Mesenteric fat pad (tissue), 1 donor: ENCODE results near the gene METAP1. TPM values are rescaled to one million over a fixed set of nuclear protein-coding genes. Genes with fewer than 3 reads are reported as not detected.
"Not testable (repeated sequence)": the region's sequence is repeated elsewhere in the genome, so short reads cannot be mapped to it uniquely, and the experiment has no call there.

Source experiments
- DNase-seq: peaks from one replicate; pipeline ENCODE4 v3.0.0-alpha.2; 2020; ENCODE audit warnings: low spot score
- microRNA-seq: library from miRNA; unstranded; fragments of <30 nt; microRNA quantifications from one replicate; pipeline ENCODE4 v1.2.0, GENCODE V29; 2020; ENCODE audit warnings: borderline number of aligned reads
- total RNA-seq: library from RNA; stranded (reverse); fragmentation: NEBNext Ultra II Directional; extraction: Animal tissue kit (Norgen Biotek cat#: 25700); gene quantifications from one replicate; pipeline ENCODE4 v1.2.1, GENCODE V29; 2021
- donor health status: DM: yes; HTN: yes; CAD: no.

The METAP1 gene
- total RNA-seq, 1 donor from 2014 or later = 21.3 TPM

DNA sequence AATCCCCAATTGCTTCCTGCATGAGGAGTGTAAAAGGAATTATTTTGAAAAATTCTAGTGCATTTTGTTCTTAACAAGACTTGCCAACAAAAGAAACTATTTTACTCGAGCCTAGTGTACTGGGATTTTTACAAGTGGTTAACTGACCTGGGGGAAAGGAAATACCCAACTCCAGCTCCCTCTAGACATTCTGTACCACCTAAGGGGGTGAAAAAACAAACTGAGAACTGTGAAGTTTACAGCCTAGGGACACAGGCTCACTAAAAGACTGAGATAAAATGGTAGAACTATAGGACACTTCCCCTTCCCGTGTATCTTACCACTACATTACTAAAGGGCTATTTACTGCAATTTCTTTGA lies 95.7 kb downstream of the METAP1 start:
- DNase-seq = no peak

DNA sequence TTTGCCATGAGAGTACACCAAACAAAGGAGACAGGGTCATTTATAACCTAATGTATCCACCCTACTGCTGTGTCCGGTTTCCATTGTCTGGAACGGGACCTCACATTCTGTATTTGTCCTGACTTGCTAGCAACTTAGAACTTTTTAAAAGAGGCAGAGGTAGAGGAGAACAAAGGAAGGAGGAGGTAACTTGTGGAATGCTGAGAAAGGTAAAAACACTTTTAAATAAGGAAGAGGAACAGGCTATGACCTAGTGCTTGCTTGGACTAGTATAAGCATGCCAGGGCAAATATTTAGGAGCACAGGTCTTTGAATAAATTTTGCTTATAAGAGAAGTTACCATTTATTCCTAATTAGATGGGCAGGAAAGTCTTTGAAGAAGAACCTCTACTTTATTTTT lies 96.3 kb downstream of the METAP1 start:
- DNase-seq = not testable (repeated sequence)

GRCh38 chr4:99099311-99099710 lies 103.8 kb downstream of the METAP1 start:
- DNase-seq = no peak

DNA sequence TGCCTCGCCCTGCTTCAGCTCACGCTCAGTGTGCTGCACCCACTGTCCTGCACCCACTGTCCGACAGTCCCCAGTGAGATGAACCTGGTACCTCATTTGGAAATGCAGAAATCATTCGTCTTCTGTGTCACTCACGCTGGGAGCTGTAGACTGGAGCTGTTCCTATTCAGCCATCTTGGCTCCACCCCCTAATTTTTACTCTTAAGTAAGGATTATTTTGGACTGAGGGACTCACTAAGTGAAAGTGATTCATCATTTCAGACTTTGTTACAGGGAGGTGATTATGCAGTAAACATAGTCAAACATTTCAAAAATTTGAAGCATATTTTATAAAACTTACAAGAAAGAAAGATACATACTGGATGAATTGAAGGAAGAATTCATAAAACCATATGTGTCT lies 104.3 kb downstream of the METAP1 start:
- not testable (repeated sequence) for DNase-seq

DNA sequence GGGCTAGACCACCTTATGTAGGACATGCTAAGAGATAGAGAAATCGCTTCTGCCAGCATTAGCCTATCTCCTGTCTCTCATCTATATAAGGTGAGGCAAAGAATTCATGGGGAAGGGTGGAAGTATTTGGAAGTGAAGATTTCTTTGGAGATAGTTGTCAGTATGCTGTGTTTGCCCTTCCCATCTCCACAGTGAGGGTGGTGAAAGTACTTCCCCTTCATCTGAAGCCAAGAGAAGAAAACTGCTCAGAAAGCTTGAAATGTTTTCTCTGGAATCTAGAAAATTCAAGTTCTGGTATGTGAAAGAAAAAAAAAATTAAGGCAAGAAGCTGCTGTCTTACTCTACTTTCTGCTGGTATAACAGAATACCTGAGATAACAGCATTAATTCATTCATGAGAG lies 105.4 kb downstream of the METAP1 start:
- no peak for DNase-seq

DNA sequence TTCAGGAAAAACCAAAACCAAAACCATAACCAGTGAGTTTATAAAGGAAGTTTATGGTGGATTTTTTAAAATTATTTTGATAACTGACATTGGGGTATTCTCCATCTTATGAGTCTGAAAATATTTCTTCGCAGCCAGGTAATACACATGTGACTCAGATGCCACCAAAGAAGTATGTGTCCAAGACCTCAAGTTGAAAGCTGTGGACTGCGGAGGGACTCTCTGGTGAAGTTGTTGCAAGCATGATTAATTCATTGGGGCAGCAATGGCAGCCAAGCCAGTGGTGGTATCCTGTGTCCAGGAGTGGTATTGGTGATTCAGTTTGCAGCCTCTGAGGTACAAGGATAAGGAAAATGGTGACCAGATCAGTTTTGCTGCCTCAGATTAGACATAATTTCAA lies 107.1 kb downstream of the METAP1 start:
- DNase-seq = no peak

- no peak for DNase-seq
These were observed 107.6 kb downstream of the METAP1 start for GRCh38 chr4:99103166-99103565.

DNA sequence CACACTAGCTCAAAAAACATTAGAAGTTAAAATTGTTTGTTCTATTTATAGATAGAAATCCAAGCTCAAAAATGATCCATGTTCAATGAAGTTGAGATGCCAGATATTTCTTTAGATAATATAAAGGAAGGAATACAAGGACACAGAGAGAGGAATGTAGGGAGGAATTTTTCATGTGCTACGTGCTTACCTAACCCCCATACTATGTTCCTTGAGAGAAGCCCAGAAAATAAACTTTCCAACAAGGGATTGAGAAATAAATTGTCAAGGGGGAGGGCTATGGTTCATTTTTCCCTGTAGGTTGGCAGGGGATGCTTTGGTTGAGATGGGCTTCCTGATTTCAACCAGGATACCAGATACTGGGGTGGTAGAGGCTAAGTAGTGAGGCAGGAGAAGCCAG lies 108.6 kb downstream of the METAP1 start:
- no peak for DNase-seq

DNA sequence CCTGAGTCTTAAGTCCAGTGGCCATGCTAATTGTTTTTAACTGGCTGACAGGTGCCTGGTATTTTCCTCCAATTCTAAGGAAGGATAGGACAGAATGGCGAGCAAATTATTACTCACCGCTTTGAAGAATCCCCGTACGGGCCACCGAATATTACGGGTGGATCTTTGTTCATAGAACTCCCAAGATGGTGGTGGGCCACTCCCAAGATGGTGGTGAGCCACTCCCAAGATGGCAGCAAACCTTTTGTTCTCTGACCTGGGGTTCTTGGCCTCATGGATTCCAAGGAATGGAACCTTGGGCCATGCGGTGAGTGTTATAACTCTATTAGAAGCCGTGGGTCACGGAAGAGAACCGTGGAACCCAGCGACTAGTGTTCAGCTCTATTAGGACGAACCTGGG lies 113.8 kb downstream of the METAP1 start:
- not testable (repeated sequence) for DNase-seq

Small RNA genes lying within 50 kb of the gene (microRNA-seq; reads per million reads assigned to microRNA genes)
- gene MIR3684 = not detected

Other genes with a start within 250 kb of the METAP1 start
- gene EIF4E, start 66.6 kb upstream of the METAP1 start, total RNA-seq = 78.9 TPM
- 296 TPM for gene ADH5, start 93.1 kb downstream of the METAP1 start, total RNA-seq
- gene ADH4, start 148.6 kb downstream of the METAP1 start, total RNA-seq = 4.8 TPM
- not detected for gene ADH6, start 223.5 kb downstream of the METAP1 start, total RNA-seq